Left ventricle myocardium inferior (tissue), 1 donor: ENCODE data around the gene DDAH1. TPM values are rescaled to one million over a fixed set of nuclear protein-coding genes. Genes with fewer than 3 reads are reported as not detected.

Experiments
- DNase-seq: peaks from one replicate; pipeline ENCODE4 v3.0.0-alpha.2; 2020
- H3K27ac ChIP-seq: fragments of 200-600 bp; replicated peaks from 2 replicates; pipeline ENCODE4 v1.8.0; 2021
- H3K27me3 ChIP-seq: fragments of 200-600 bp; 2 replicates; pipeline ENCODE4 v1.8.0; 2021; ENCODE audit warnings: low read depth
- H3K36me3 ChIP-seq: fragments of 200-600 bp; 2 replicates; pipeline ENCODE4 v1.8.0; 2021
- H3K4me1 ChIP-seq: fragments of 200-600 bp; 2 replicates; pipeline ENCODE4 v1.8.0; 2021
- H3K4me3 ChIP-seq: fragments of 200-600 bp; 2 replicates; pipeline ENCODE4 v1.8.0; 2021; ENCODE audit warnings: mild to moderate bottlenecking, moderate library complexity
- H3K9me3 ChIP-seq: fragments of 200-600 bp; replicated peaks from 2 replicates; pipeline ENCODE4 v1.8.0; 2021
- CTCF ChIP-seq: fragments of 200-600 bp; IDR thresholded peaks from 2 replicates; pipeline ENCODE4 v1.8.0; 2021; ENCODE audit warnings: antibody characterized with exemption, mild to moderate bottlenecking, borderline replicate concordance
- intact Hi-C: fragments of 100-400 bp; cut with micrococcal nuclease; formaldehyde crosslinking; loops from one replicate; pipeline ENCODE4 v1.11.0; 2022
- total RNA-seq: library from RNA; stranded (reverse); fragmentation: NEBNext Ultra II Directional; extraction: Animal tissue kit (Norgen Biotek cat#: 25700); gene quantifications from one replicate; pipeline ENCODE4 v1.2.1, GENCODE V29; 2021
- donor health status: DM: no; HTN: yes; CAD: no; lungs with severe emphysema.

DDAH1 gene
- total RNA-seq, 1 donor from 2014 or later: 10.1 TPM

- intact Hi-C loops: no loop called here
- peaks cover 12% of the 10 kb centered on the region for H3K4me1 ChIP-seq
- H3K36me3 ChIP-seq: no peaks in the 10 kb centered on the region
- no peak overlapping the region for H3K4me3 ChIP-seq
- no peaks in the 10 kb centered on the region for H3K27me3 ChIP-seq
- DNase-seq: no peak
- peak overlapping the region; percentile 43 for H3K27ac ChIP-seq
- H3K9me3 ChIP-seq: no peaks in the 10 kb centered on the region
- TF ChIP-seq CTCF: no peak
Observed at GRCh38 chr1:85453640-85454194, 11.2 kb downstream of the DDAH1 start.

- H3K4me3 ChIP-seq: no peak overlapping the region
- no peak for DNase-seq
- H3K27me3 ChIP-seq: no peaks in the 10 kb centered on the region
- no peak for TF ChIP-seq CTCF
- H3K36me3 ChIP-seq: no peaks in the 10 kb centered on the region
- intact Hi-C loops: no loop called here
- H3K9me3 ChIP-seq: no peaks in the 10 kb centered on the region
- H3K27ac ChIP-seq: peak overlapping the region; percentile 43
- H3K4me1 ChIP-seq: peaks cover 18% of the 10 kb centered on the region
Observed at GRCh38 chr1:85452948-85453347, 12.0 kb downstream of the DDAH1 start.

GRCh38 chr1:85451236-85451830, 13.6 kb downstream of the DDAH1 start:
- Histone ChIP-seq H3K27me3 (no peaks in the 10 kb centered on the region), H3K4me1 (peaks cover 30% of the 10 kb centered on the region), H3K27ac (no peak overlapping the region), H3K9me3 (no peaks in the 10 kb centered on the region), H3K36me3 (no peaks in the 10 kb centered on the region), H3K4me3 (no peak overlapping the region)
- no peak for DNase-seq
- intact Hi-C loops: no loop called here
- TF ChIP-seq CTCF: no peak

GRCh38 chr1:85450832-85451231, 14.1 kb downstream of the DDAH1 start:
- no peak for DNase-seq
- Histone ChIP-seq H3K27me3 (no peaks in the 10 kb centered on the region), H3K9me3 (no peaks in the 10 kb centered on the region), H3K4me3 (no peak overlapping the region), H3K27ac (no peak overlapping the region), H3K4me1 (peaks cover 30% of the 10 kb centered on the region), H3K36me3 (no peaks in the 10 kb centered on the region)
- no peak for TF ChIP-seq CTCF
- intact Hi-C loops: no loop called here

- peak overlapping the region; percentile 65 for H3K27ac ChIP-seq
- TF ChIP-seq CTCF: no peak
- H3K9me3 ChIP-seq: no peaks in the 10 kb centered on the region
- intact Hi-C loops: no loop called here
- H3K27me3 ChIP-seq: no peaks in the 10 kb centered on the region
- no peak for DNase-seq
- H3K4me1 ChIP-seq: peaks cover 30% of the 10 kb centered on the region
- H3K36me3 ChIP-seq: no peaks in the 10 kb centered on the region
- no peak overlapping the region for H3K4me3 ChIP-seq
Observed at GRCh38 chr1:85449356-85449755, 15.6 kb downstream of the DDAH1 start.
